ENCODE measurements around the gene SRXN1. TPM values are rescaled to one million over a fixed set of nuclear protein-coding genes. Genes with fewer than 3 reads are reported as not detected.

Gene SRXN1
- total RNA-seq, 1 experiment from 2014 or later, result 80.8 TPM

GRCh38 chr20:626579-626978 is 26.4 kb downstream of the SRXN1 start:
- Histone ChIP-seq H3K27ac (ENCODE audit: low read depth, low read length) (no peak overlapping the region), H3K27me3 (ENCODE audit: insufficient read depth, low read length) (no peaks in the 10 kb centered on the region; the same call in 1 of the 2 replicates), H3K4me1 (ENCODE audit: control insufficient read depth in 1 of 2, insufficient read depth in 2 of 2, low read length in 2 of 2) (no peaks in the 10 kb centered on the region), H3K4me2 (ENCODE audit: low read length) (no peak overlapping the region), H3K79me2 (ENCODE audit: insufficient read depth, low read length) (no peaks in the 10 kb centered on the region), H3K9ac (ENCODE audit: low read length) (no peak overlapping the region), H3K4me3 (replicated peaks in 1 of 2; ENCODE audit: low read depth in 1 of 2, low read length in 2 of 2) (no peak overlapping the region), H4K20me1 (ENCODE audit: insufficient read depth) (no peaks in the 10 kb centered on the region), H3K9me3 (ENCODE audit: control insufficient read depth in 1 of 2, insufficient read depth in 1 of 2, low read depth in 1 of 2, low read length in 2 of 2) (no peaks in the 10 kb centered on the region), H2AFZ (ENCODE audit: low read depth, low read length, poor library complexity, severe bottlenecking) (no peak overlapping the region), H3K9me2 (ENCODE audit: insufficient read depth) (no peaks in the 10 kb centered on the region), H3K36me3 (ENCODE audit: control insufficient read depth in 1 of 2, insufficient read depth in 2 of 2, low read length in 2 of 2) (no peaks in the 10 kb centered on the region)
- intact Hi-C loops (cut with micrococcal nuclease), result no loop called here
- BruUV-seq (replicated peaks), result no TSS peak
- DNase-seq (ENCODE audit: low read depth, low spot score) (no peak), ATAC-seq (no peak)
- CTCF ChIA-PET, result interaction anchor here (0.8 kb wide), 1 partner anchor 19 kb away, joined by 4 read pairs; no protein-coding TSS in a partner anchor
- POLR2A ChIA-PET, result no interaction called here
- TF ChIP-seq ZFX (IDR thresholded peaks at IDR 0.05) (no peak), ZBTB33 (IDR thresholded peaks at IDR 0.05; ENCODE audit: extremely low read depth, insufficient replicate concordance, low read length) (no peak), ELF1 (IDR thresholded peaks at IDR 0.05; ENCODE audit: borderline replicate concordance, low read depth) (no peak)
- RAD21 ChIA-PET (ENCODE audit: low non-redundant PET in 1 of 2, low total read pairs in 2 of 2, uncharacterized antibody in 2 of 2, unreplicated experiment in 2 of 2), result no interaction called here

DNA sequence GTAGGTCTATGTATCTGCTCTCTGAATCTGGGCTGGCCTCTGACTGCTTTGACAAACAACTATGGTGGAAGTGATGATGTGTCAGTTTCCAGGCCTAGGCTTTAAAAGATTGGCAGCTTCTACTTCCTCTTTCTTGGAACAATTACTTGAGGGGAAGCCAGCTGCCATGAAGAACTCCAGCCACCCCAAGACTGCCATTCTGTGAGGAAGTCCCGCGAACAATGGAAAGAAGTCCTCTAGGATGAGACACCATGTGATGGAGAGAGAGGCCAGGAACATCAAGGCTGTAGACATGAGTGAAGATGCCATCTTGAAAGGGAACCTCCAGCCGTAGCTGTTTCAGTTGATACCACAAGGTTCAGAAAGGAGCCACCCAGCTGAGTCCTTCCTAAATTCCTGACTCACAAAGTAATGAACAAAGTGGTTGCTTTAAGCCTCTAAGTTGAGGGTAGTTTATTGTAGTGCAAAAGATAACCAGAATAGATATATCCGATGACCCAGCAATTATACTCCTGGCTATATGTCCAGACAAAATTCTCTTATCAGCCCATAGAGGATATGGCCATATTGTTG is 27.6 kb downstream of the SRXN1 start:
- Histone ChIP-seq H3K4me1 (ENCODE audit: control insufficient read depth in 1 of 2, insufficient read depth in 2 of 2, low read length in 2 of 2) (no peaks in the 10 kb centered on the region), H3K27me3 (ENCODE audit: insufficient read depth, low read length) (no peaks in the 10 kb centered on the region; the same call in 1 of the 2 replicates), H3K4me2 (ENCODE audit: low read length) (no peak overlapping the region), H3K9ac (ENCODE audit: low read length) (no peak overlapping the region), H3K79me2 (ENCODE audit: insufficient read depth, low read length) (no peaks in the 10 kb centered on the region), H3K27ac (ENCODE audit: low read depth, low read length) (no peak overlapping the region), H3K9me3 (ENCODE audit: control insufficient read depth in 1 of 2, insufficient read depth in 1 of 2, low read depth in 1 of 2, low read length in 2 of 2) (no peaks in the 10 kb centered on the region), H4K20me1 (ENCODE audit: insufficient read depth) (no peaks in the 10 kb centered on the region), H3K36me3 (ENCODE audit: control insufficient read depth in 1 of 2, insufficient read depth in 2 of 2, low read length in 2 of 2) (no peaks in the 10 kb centered on the region), H3K9me2 (ENCODE audit: insufficient read depth) (no peaks in the 10 kb centered on the region), H3K4me3 (replicated peaks in 1 of 2; ENCODE audit: low read depth in 1 of 2, low read length in 2 of 2) (no peak overlapping the region), H2AFZ (ENCODE audit: low read depth, low read length, poor library complexity, severe bottlenecking) (no peak overlapping the region)
- no TSS peak for BruUV-seq (replicated peaks)
- POLR2A ChIA-PET, result no interaction called here
- TF ChIP-seq POLR2AphosphoS5 (IDR thresholded peaks at IDR 0.05; ENCODE audit: low read depth, low read length) (no peak), TCF7L2 (IDR thresholded peaks at IDR 0.05; ENCODE audit: borderline replicate concordance, extremely low read depth, insufficient read depth, insufficient read length) (no peak), YY1 (IDR thresholded peaks at IDR 0.05; ENCODE audit: extremely low read depth, insufficient replicate concordance, low read depth, low read length) (no peak), RAD21 (IDR thresholded peaks at IDR 0.05; ENCODE audit: low read depth) (no peak), SRF (IDR thresholded peaks at IDR 0.05; ENCODE audit: low read depth) (no peak), ZFX (IDR thresholded peaks at IDR 0.05) (no peak), JUND (IDR thresholded peaks at IDR 0.05) (no peak), ZNF274 (IDR thresholded peaks at IDR 0.05; ENCODE audit: low read depth, low read length) (no peak), SP1 (IDR thresholded peaks at IDR 0.05; ENCODE audit: low read depth) (no peak), FOSL1 (IDR thresholded peaks at IDR 0.05; ENCODE audit: low read depth) (no peak), ATF3 (IDR thresholded peaks at IDR 0.05) (no peak), POLR2A (IDR thresholded peaks at IDR 0.05; ENCODE audit: borderline replicate concordance, extremely low read depth, insufficient read depth, insufficient read length) (no peak), CTCF (IDR thresholded peaks at IDR 0.05 in 2 of 3, conservative IDR thresholded peaks at IDR 0.05 in 1 of 3; ENCODE audit: borderline replicate concordance in 1 of 3, insufficient read depth in 1 of 3, low read depth in 2 of 3, low read length in 2 of 3) (no peak), EGR1 (IDR thresholded peaks at IDR 0.05; ENCODE audit: low read depth) (no peak), CBX3 (IDR thresholded peaks at IDR 0.05; ENCODE audit: low read depth) (no peak)
- ATAC-seq, result no peak
- RAD21 ChIA-PET (ENCODE audit: low non-redundant PET in 1 of 2, low total read pairs in 2 of 2, uncharacterized antibody in 2 of 2, unreplicated experiment in 2 of 2), result no interaction called here
- CTCF ChIA-PET, result no interaction called here
- intact Hi-C loops (cut with micrococcal nuclease), result no loop called here
- DNase-seq (ENCODE audit: low read depth, low spot score), result no peak
